ENCODE data around the gene SLC38A8.

SLC38A8 gene

DNA sequence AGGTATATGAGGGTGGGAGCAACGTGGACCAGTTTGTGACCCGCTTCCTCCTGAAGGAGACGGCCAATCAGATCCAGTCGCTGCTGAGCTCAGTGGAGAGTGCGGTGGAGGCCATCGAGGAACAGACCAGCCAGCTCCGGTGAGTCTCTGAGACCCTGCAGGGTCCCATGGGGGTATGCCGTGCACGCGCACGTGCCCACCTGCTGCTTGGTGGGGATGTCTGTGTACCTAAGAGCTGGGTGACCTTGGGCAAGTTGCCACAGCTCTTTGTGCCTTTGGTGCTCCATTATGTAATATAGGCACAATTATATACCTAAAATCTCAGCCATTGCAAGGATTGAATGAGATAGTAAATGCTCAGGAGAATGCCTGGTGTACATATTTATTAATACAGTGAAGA lies 52.1 kb downstream of the SLC38A8 start:
- TF ChIP-seq MYC (IDR thresholded peaks at IDR 0.05; ENCODE audit: low read depth, low read length) (no peak), MAX (IDR thresholded peaks at IDR 0.05; ENCODE audit: low read depth, low read length) (no peak), POLR2A (IDR thresholded peaks at IDR 0.05; ENCODE audit: extremely low read depth, insufficient read length) (no peak)
- TF ChIP-seq, protein P1, sequence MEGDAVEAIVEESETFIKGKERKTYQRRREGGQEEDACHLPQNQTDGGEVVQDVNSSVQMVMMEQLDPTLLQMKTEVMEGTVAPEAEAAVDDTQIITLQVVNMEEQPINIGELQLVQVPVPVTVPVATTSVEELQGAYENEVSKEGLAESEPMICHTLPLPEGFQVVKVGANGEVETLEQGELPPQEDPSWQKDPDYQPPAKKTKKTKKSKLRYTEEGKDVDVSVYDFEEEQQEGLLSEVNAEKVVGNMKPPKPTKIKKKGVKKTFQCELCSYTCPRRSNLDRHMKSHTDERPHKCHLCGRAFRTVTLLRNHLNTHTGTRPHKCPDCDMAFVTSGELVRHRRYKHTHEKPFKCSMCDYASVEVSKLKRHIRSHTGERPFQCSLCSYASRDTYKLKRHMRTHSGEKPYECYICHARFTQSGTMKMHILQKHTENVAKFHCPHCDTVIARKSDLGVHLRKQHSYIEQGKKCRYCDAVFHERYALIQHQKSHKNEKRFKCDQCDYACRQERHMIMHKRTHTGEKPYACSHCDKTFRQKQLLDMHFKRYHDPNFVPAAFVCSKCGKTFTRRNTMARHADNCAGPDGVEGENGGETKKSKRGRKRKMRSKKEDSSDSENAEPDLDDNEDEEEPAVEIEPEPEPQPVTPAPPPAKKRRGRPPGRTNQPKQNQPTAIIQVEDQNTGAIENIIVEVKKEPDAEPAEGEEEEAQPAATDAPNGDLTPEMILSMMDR (IDR thresholded peaks at IDR 0.05; ENCODE audit: low read depth, low read length), result no peak
- no peak for DNase-seq (ENCODE audit: low read depth)
- H3K4me3 ChIP-seq (ENCODE audit: low read depth, low read length), result no peak overlapping the region

DNA sequence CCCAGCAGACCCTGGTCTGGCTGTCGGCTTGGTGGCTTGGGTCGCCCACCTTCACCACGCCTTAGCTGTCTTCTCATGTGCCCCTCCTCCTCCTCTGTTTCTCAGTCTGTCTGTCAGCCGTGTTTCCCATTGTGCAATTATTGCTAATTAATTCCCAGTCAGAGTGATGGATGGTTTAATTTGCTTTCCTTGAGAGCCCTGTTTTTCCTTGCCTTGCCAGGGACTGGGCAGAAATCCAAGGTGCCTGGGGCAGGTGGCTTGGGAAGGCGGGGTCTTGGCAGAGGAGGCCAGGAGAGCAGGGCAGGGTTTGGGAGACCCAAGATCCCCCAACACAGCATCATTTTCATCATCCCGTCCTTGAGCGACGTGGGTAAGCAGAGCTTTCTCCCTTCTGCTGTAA lies 53.3 kb downstream of the SLC38A8 start:
- H3K4me3 ChIP-seq (ENCODE audit: low read depth, low read length), result no peak overlapping the region
- TF ChIP-seq MAX (IDR thresholded peaks at IDR 0.05; ENCODE audit: low read depth, low read length) (no peak), POLR2A (IDR thresholded peaks at IDR 0.05; ENCODE audit: extremely low read depth, insufficient read length) (no peak), MYC (IDR thresholded peaks at IDR 0.05; ENCODE audit: low read depth, low read length) (no peak)
- TF ChIP-seq, protein P1 (IDR thresholded peaks at IDR 0.05; ENCODE audit: low read depth, low read length), result no peak
- no peak for DNase-seq (ENCODE audit: low read depth)

- TF ChIP-seq, protein P1 (IDR thresholded peaks at IDR 0.05; ENCODE audit: low read depth, low read length), result no peak
- TF ChIP-seq MYC (IDR thresholded peaks at IDR 0.05; ENCODE audit: low read depth, low read length) (no peak), MAX (IDR thresholded peaks at IDR 0.05; ENCODE audit: low read depth, low read length) (no peak), POLR2A (IDR thresholded peaks at IDR 0.05; ENCODE audit: extremely low read depth, insufficient read length) (no peak)
- H3K4me3 ChIP-seq (ENCODE audit: low read depth, low read length), result no peak overlapping the region
- no peak for DNase-seq (ENCODE audit: low read depth)
These were observed 59.1 kb downstream of the SLC38A8 start for GRCh38 chr16:83983491-83983890.

GRCh38 chr16:83981799-83982198 lies 60.8 kb downstream of the SLC38A8 start:
- H3K4me3 ChIP-seq (ENCODE audit: low read depth, low read length), result no peak overlapping the region
- DNase-seq (ENCODE audit: low read depth), result no peak
- TF ChIP-seq, protein P1 (IDR thresholded peaks at IDR 0.05; ENCODE audit: low read depth, low read length), result no peak

DNA sequence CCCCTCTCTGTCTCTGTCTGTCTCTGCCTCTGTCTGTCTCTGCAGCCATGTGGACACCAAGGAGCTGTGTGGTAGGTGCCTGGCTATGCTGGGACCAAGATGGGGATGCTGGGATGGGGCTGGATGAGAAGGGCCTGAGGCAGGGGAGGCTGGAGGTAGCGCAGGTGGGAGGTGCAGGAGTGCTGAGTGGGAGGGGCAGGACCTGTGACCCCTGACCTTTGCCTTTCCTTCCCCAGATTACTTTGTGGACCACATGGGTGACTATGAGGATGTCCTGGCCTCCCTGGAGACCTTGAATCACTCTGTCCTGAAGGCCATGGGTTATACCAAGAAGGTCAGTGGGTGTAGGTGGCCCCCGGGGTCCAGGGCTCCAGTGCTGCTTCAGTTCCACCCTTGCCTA lies 61.8 kb downstream of the SLC38A8 start:
- H3K4me3 ChIP-seq (ENCODE audit: low read depth, low read length), result no peak overlapping the region
- DNase-seq (ENCODE audit: low read depth), result no peak
- no peak for TF ChIP-seq MAX (IDR thresholded peaks at IDR 0.05; ENCODE audit: low read depth, low read length)
- no peak for TF ChIP-seq MYC (IDR thresholded peaks at IDR 0.05; ENCODE audit: low read depth, low read length)
- TF ChIP-seq POLR2A (IDR thresholded peaks at IDR 0.05; ENCODE audit: extremely low read depth, insufficient read length), result no peak
- TF ChIP-seq, protein P1 (IDR thresholded peaks at IDR 0.05; ENCODE audit: low read depth, low read length), result no peak

- H3K4me3 ChIP-seq (ENCODE audit: low read depth, low read length), result no peak overlapping the region
- DNase-seq (ENCODE audit: low read depth), result no peak
- no peak for TF ChIP-seq POLR2A (IDR thresholded peaks at IDR 0.05; ENCODE audit: extremely low read depth, insufficient read length)
These were observed 63.2 kb downstream of the SLC38A8 start for GRCh38 chr16:83979441-83979840.
